Prostate gland (tissue), 2 donors: Measurements from ENCODE around the gene ZFP3.
"Not testable (repeated sequence)": the region's sequence is repeated elsewhere in the genome, so short reads cannot be mapped to it uniquely, and the experiment has no call there.

Source experiments
- POLR2A ChIP-seq: fragments of 450-650 bp; IDR thresholded peaks from one replicate; pipeline ENCODE4 v1.6.1; 2016; ENCODE audit warnings: antibody characterized with exemption, mild to moderate bottlenecking
- POLR2AphosphoS5 ChIP-seq: sonication (generic); formaldehyde crosslinking; IDR thresholded peaks from one replicate; pipeline ENCODE4 v1.6.1; 2017; ENCODE audit warnings: antibody characterized with exemption
- TF ChIP-seq, protein P1 (sequence below), 4 experiments: fragments of 200-600 bp in 2 of 4; fragments of 450-650 bp in 2 of 4; sonication (generic) in 2 of 4; IDR thresholded peaks; 1 replicate in 3 of 4; 2 replicates in 1 of 4; pipeline ENCODE4 v1.5.1; 2016 to 2019; ENCODE audit warnings: antibody characterized with exemption in 4 of 4, mild to moderate bottlenecking in 2 of 4, moderate library complexity in 2 of 4

DNA sequence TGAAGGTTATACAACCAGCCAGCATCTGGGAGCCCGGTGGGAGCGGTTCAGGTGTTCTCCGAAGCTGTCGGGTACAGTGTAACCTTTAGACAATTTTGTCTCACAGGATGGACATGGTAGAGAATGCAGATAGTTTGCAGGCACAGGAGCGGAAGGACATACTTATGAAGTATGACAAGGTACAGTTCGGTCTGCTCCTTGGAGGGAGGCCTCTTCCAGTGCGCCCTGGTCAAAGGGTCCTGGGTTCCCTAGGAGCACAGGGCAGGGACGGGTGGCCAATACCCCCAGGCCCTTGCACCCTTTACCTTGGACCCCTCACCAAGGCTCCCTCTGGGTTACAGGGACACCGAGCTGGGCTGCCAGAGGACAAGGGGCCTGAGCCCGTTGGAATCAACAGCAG is 52.0 kb downstream of the ZFP3 start:
- TF ChIP-seq, protein P1, sequence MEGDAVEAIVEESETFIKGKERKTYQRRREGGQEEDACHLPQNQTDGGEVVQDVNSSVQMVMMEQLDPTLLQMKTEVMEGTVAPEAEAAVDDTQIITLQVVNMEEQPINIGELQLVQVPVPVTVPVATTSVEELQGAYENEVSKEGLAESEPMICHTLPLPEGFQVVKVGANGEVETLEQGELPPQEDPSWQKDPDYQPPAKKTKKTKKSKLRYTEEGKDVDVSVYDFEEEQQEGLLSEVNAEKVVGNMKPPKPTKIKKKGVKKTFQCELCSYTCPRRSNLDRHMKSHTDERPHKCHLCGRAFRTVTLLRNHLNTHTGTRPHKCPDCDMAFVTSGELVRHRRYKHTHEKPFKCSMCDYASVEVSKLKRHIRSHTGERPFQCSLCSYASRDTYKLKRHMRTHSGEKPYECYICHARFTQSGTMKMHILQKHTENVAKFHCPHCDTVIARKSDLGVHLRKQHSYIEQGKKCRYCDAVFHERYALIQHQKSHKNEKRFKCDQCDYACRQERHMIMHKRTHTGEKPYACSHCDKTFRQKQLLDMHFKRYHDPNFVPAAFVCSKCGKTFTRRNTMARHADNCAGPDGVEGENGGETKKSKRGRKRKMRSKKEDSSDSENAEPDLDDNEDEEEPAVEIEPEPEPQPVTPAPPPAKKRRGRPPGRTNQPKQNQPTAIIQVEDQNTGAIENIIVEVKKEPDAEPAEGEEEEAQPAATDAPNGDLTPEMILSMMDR (IDR thresholded peaks at IDR 0.05): not testable (repeated sequence)
- TF ChIP-seq POLR2AphosphoS5, POLR2A: not testable (repeated sequence)
